Mesothelial cell of epicardium (in vitro differentiated cells): Measurements from ENCODE around the gene ASTN2. TPM values are rescaled to one million over a fixed set of nuclear protein-coding genes. Genes with fewer than 3 reads are reported as not detected.

Source experiments
- DNase-seq, 2 experiments: peaks; one replicate each; pipeline ENCODE4 v3.0.0; 2021; ENCODE audit warnings: low spot score in 2 of 2; ENCODE audit not compliant: unreplicated experiment in 2 of 2
- H3K27ac Mint-ChIP-seq: 2 replicates; pipeline ENCODE4 v1.8.0; 2021; ENCODE audit warnings: mixed read lengths
- H3K27me3 Mint-ChIP-seq: 2 replicates; pipeline ENCODE4 v1.8.0; 2021; ENCODE audit warnings: low read depth, mixed read lengths
- H3K36me3 Mint-ChIP-seq: 2 replicates; pipeline ENCODE4 v1.8.0; 2021; ENCODE audit warnings: mixed read lengths
- H3K4me1 Mint-ChIP-seq: 2 replicates; pipeline ENCODE4 v1.8.0; 2021; ENCODE audit warnings: mixed read lengths
- H3K4me3 Mint-ChIP-seq: 2 replicates; pipeline ENCODE4 v1.8.0; 2021; ENCODE audit warnings: mild to moderate bottlenecking, moderate library complexity, mixed read lengths
- H3K9me3 Mint-ChIP-seq: 2 replicates; pipeline ENCODE4 v1.8.0; 2021; ENCODE audit warnings: mixed read lengths
- total RNA-seq: library from RNA; stranded (reverse); gene quantifications from 3 replicates; pipeline ENCODE4 v1.2.1, GENCODE V29; 2021
- TF ChIP-seq, protein P1 (sequence below): fragments of 200-600 bp; sonication (generic); IDR thresholded peaks from one replicate; pipeline ENCODE4 v1.5.0; 2021; ENCODE audit warnings: antibody characterized with exemption; ENCODE audit not compliant: unreplicated experiment

Gene ASTN2
- total RNA-seq, 1 donor from 2014 or later = 12.2 TPM

DNA sequence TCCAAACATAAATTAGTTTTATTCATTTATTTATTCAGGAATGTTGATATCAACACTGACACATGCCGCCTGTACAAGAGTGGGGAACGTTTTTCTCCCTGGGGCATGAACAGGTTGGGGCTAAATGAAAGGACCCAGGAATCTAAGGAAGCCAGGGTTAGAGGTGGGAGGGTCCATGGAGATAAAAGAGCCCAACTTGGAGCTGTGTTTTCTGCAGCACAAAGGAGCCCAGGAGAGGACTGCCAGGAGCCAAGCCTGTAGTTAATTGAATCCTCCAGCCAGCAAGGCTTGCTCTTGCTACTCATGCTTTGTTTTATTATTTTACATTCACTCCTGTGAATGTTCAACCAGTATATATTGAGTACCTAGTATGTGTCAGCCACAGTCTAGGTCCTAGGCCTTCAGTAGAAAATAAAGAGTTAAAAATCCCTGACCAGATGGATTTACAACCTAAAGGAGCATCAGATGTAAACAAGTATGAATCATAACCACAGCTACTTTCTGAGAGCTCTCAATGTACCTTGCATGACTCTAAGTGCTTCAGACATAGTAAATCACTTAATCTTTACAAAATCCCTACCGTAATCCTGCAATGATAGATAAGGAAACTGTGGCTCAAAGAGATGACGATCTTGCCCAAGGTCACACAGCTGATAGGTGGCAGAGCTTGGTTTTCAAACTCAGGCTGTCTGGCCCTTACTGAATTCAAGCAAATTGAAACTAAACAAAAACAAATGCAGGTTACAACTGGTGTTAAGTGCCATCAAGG, 69.8 kb downstream of the ASTN2 start:
- no peak for DNase-seq
- TF ChIP-seq, protein P1, sequence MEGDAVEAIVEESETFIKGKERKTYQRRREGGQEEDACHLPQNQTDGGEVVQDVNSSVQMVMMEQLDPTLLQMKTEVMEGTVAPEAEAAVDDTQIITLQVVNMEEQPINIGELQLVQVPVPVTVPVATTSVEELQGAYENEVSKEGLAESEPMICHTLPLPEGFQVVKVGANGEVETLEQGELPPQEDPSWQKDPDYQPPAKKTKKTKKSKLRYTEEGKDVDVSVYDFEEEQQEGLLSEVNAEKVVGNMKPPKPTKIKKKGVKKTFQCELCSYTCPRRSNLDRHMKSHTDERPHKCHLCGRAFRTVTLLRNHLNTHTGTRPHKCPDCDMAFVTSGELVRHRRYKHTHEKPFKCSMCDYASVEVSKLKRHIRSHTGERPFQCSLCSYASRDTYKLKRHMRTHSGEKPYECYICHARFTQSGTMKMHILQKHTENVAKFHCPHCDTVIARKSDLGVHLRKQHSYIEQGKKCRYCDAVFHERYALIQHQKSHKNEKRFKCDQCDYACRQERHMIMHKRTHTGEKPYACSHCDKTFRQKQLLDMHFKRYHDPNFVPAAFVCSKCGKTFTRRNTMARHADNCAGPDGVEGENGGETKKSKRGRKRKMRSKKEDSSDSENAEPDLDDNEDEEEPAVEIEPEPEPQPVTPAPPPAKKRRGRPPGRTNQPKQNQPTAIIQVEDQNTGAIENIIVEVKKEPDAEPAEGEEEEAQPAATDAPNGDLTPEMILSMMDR = no peak
- no peak overlapping the region for H3K27ac Mint-ChIP-seq
- H3K9me3 Mint-ChIP-seq = peaks cover 4% of the 10 kb centered on the region
- H3K27me3 Mint-ChIP-seq = peaks cover 3% of the 10 kb centered on the region
- H3K36me3 Mint-ChIP-seq = no peaks in the 10 kb centered on the region
- H3K4me3 Mint-ChIP-seq = no peak overlapping the region
- H3K4me1 Mint-ChIP-seq = peaks cover 4% of the 10 kb centered on the region

DNA sequence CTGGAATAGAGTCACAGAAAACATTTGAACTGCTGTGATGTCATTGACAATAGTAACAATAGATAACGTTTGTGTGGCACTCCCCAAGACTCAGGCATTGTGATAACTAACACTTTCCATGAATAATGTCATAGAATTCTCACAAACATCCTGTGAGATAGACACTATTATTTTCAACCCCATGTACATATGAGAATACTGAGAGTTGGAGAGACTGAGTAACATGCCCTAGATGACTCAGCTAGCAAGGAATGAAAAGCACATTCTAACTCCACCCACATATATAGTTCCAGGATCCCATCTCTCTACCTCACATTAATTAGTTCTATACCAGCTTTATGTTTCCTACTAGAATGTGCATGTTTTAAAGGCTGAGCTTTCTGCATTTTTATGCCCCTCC, 71.4 kb downstream of the ASTN2 start:
- H3K27ac Mint-ChIP-seq = no peak overlapping the region
- no peaks in the 10 kb centered on the region for H3K36me3 Mint-ChIP-seq

DNA sequence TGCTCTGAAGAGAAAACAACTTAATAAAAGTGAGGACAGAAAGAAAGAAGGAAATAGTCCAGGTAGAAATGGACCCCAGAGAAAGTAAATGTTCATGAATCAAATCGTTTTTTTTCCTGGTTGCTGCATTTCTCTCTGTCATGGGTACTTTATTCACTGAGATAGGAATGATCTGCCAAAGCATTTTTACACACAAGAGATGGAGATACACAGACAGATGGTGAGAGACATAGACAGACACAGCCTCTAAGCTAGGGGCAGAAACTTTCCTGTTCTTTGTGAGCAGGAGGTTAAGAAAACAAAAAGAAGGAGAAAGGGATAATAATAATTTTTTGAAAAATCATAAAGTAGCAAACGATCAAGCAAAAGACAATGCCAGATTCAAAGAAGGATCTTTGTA, 73.7 kb downstream of the ASTN2 start:
- Mint-ChIP-seq H3K27me3 (peaks cover 5% of the 10 kb centered on the region), H3K9me3 (peaks cover 4% of the 10 kb centered on the region), H3K4me1 (peaks cover 10% of the 10 kb centered on the region), H3K36me3 (no peaks in the 10 kb centered on the region), H3K27ac (no peak overlapping the region), H3K4me3 (no peak overlapping the region)
- DNase-seq = no peak
- TF ChIP-seq, protein P1 = no peak

More for the DNA sequence above, 71.4 kb downstream of the ASTN2 start:
- no peak for DNase-seq
- Mint-ChIP-seq H3K4me1 (peaks cover 10% of the 10 kb centered on the region), H3K9me3 (peaks cover 4% of the 10 kb centered on the region), H3K27me3 (peaks cover 3% of the 10 kb centered on the region), H3K4me3 (no peak overlapping the region)
- TF ChIP-seq, protein P1 = no peak

DNA sequence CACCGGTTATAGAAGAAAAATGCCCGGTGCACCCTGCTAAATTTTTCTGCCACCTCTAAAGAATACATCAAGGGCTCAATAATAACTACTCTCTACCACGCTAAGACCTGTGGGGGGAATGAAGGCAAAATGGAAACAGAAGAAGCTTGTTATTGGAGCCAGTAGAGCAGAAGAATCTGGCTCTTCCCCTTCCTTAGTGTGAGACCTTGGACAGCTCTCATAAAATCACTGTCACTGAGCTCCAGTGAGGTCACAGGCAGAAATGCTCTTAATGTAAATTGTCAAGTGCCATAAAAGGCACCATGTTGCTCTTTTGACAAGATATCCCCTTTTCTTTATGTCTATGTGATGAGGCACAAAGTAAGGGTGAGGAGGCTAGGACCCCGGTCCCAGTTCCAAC, 74.4 kb downstream of the ASTN2 start:
- no peaks in the 10 kb centered on the region for H3K36me3 Mint-ChIP-seq
- H3K27me3 Mint-ChIP-seq = peaks cover 5% of the 10 kb centered on the region
- H3K9me3 Mint-ChIP-seq = peaks cover 4% of the 10 kb centered on the region
- no peak for DNase-seq
- H3K27ac Mint-ChIP-seq = no peak overlapping the region
- no peak overlapping the region for H3K4me3 Mint-ChIP-seq
- H3K4me1 Mint-ChIP-seq = peaks cover 10% of the 10 kb centered on the region
- TF ChIP-seq, protein P1 = no peak

DNA sequence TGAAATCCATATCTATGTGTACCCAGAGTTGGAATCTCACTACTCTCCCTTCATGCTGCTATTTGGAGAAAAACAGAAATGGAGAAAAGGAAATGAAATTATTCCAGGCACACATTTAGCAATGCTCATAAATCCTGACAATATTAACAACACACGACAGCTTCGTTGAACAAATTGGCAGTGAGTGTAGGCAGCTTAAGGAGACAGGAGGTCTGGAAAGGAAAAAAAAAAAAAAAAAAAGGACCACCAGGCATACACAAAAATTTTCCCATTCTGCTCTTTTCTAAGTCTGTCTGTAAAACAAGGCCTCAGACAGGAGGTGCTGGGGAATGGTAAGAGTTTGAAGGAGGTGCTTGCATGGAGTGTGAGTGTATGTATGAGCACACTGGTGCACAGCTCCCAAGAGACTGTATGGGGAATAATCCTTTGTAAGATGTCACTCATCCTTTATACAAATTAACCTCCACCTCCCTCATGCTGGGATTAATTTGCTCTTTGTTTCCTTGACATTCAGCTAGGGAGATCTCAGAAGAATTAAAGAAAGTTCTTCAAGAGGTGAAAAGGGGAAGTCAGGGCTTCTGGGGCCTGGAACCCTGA, 78.9 kb downstream of the ASTN2 start:
- Mint-ChIP-seq H3K4me1 (peaks cover 6% of the 10 kb centered on the region), H3K9me3 (no peaks in the 10 kb centered on the region), H3K36me3 (no peaks in the 10 kb centered on the region), H3K4me3 (no peak overlapping the region), H3K27ac (no peak overlapping the region), H3K27me3 (peaks cover 4% of the 10 kb centered on the region)
- DNase-seq = no peak
- TF ChIP-seq, protein P1 = no peak
